Stimulated activated naive CD8-positive, alpha-beta T cell treated with anti-CD3 and anti-CD28 coated beads, Interleukin-15, Interleukin-2, amounts not matched to agents 100 ng/mL and 50 ng/mL, for 24 hours (primary cell): ENCODE measurements around the gene CNTN4.

Experiments
- H3K27ac Mint-ChIP-seq: one replicate; pipeline ENCODE4 v1.8.0; 2021; ENCODE audit warnings: mild to moderate bottlenecking, mixed read lengths
- H3K27me3 Mint-ChIP-seq: one replicate; pipeline ENCODE4 v1.8.0; 2021; ENCODE audit warnings: mixed read lengths
- H3K36me3 Mint-ChIP-seq: one replicate; pipeline ENCODE4 v1.8.0; 2021; ENCODE audit warnings: low read depth, mixed read lengths
- H3K4me1 Mint-ChIP-seq: one replicate; pipeline ENCODE4 v1.8.0; 2021; ENCODE audit warnings: low read depth, mixed read lengths
- H3K4me3 Mint-ChIP-seq: one replicate; pipeline ENCODE4 v1.8.0; 2021; ENCODE audit warnings: mild to moderate bottlenecking, mixed read lengths
- H3K9me3 Mint-ChIP-seq: one replicate; pipeline ENCODE4 v1.8.0; 2021; ENCODE audit warnings: mixed read lengths

Gene CNTN4

DNA sequence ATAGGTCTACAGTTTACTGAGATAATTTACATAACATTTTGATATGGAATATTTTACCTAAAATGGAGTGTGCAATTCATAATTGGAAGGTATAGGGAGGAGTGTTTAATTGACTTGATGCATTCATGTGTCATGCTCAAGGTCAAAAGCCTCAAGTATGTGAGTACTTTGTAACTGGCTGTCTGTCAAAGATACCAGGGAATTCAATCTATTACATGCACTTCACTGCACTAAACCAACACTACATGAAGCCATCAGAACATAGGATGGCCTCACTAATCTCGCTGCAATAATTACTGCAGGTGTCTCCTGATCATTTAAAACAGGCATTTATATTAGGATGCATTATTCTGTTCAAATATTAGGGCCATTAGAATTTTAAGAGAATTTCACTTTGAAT lies 367.2 kb downstream of the CNTN4 start:
- Mint-ChIP-seq H3K27me3 (no peaks in the 10 kb centered on the region), H3K4me1 (no peaks in the 10 kb centered on the region), H3K36me3 (no peaks in the 10 kb centered on the region), H3K9me3 (peaks cover 8% of the 10 kb centered on the region), H3K27ac (no peak overlapping the region), H3K4me3 (no peak overlapping the region)

DNA sequence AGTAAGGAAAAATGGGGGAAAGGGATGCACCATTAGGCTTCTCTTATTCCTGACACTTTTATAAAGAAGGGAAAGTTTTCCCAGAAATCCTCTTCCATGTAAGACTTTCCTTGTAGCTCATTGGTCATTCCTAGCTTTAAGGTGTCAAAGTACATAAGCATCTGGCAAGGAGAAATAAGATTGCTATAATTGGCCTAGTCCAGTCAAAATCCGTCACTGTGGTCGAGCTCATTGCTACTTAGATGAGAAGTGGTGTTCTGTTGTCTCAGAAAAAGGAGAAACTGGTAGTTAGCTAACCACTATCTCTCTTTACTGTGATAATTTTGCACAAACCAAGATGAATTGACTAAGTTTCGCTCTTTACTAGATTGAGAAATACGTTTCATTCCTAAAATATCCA lies 370.1 kb downstream of the CNTN4 start:
- Mint-ChIP-seq H3K27me3 (no peaks in the 10 kb centered on the region), H3K27ac (no peak overlapping the region), H3K4me3 (no peak overlapping the region), H3K36me3 (no peaks in the 10 kb centered on the region), H3K9me3 (peaks cover 6% of the 10 kb centered on the region), H3K4me1 (no peaks in the 10 kb centered on the region)

DNA sequence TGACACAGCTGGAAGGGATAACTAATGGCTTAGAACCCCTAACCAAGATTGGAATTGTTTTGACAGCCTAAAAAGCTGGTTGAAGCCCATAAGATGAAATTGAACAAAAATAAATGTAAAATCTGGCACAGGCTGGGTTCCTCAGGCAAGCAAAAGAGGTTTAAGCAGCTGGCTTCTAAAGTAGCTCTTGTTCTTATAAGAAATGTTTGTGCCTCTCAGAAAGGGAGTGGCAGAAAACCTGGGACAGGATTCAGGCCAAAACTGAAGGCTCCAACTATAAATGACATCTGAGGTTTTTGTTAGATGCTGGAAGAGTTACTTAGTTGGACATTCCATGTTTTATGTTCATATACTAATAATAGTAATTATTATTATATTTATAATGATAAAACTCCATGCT lies 378.3 kb downstream of the CNTN4 start:
- Mint-ChIP-seq H3K27me3 (no peaks in the 10 kb centered on the region), H3K36me3 (no peaks in the 10 kb centered on the region), H3K9me3 (peaks cover 7% of the 10 kb centered on the region), H3K4me3 (no peak overlapping the region), H3K4me1 (no peaks in the 10 kb centered on the region), H3K27ac (no peak overlapping the region)

DNA sequence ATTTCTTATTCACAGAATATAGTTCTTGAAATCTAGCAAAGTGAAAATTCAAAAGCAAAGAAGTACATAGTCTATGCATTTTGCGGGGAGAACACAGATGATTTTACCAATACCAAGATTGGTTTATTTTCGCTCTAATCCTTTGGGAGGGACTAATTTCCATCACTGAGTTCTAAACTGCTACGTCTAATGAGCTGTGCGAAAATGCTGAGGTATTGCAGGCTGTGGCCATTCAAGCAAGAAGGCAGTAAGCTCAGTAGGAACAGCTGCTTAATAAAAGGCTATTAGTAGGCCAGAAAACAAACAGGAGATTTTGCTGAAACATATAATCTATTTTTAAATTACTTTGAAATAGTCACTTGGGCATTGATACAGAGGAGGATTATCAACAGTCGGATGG lies 379.0 kb downstream of the CNTN4 start:
- Mint-ChIP-seq H3K27me3 (no peaks in the 10 kb centered on the region), H3K9me3 (peaks cover 7% of the 10 kb centered on the region), H3K4me1 (no peaks in the 10 kb centered on the region), H3K36me3 (no peaks in the 10 kb centered on the region), H3K27ac (no peak overlapping the region), H3K4me3 (no peak overlapping the region)

DNA sequence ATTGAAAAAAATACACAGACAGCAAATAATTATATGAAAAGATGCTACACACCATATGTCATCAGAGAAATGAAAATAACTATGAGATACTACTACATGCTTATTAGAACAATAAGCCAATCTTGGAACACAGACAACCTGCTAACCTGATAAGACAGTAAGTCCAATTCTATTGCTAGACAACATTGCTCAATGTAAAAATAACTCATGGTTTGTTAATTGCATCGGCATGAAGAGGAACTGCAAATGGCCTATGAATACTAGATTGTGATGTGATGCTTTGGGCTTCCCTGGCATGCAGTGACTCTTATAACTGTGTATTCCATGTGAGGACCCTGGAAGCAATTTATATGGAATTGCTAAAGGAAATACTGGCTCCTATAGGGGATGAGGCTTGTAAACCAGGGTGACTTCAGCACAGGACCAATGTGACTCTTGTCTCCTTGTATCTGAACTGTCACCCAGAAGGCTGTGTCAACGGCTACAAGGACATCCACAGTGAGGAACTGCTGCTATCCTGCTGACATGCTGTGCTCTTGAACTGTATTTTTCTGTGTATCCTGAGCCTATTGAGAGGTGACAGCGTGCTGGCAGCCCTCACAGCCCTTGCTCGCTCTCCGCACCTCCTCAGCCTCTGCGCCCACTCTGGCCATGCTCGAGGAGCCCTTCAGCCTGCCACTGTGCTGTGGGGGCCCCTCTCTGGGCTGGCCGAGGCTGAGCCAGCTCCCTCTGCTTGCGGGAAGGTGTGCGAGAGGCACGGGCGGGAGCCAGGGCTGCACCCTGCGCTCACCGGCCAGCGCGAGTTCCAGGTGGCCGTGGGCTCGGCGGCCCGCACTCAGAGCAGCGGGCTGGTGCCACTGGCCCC lies 385.7 kb downstream of the CNTN4 start:
- no peaks in the 10 kb centered on the region for H3K4me1 Mint-ChIP-seq
- H3K4me3 Mint-ChIP-seq = no peak overlapping the region
- no peaks in the 10 kb centered on the region for H3K36me3 Mint-ChIP-seq
- H3K27ac Mint-ChIP-seq = no peak overlapping the region
- H3K27me3 Mint-ChIP-seq = no peaks in the 10 kb centered on the region
- H3K9me3 Mint-ChIP-seq = peaks cover 7% of the 10 kb centered on the region

DNA sequence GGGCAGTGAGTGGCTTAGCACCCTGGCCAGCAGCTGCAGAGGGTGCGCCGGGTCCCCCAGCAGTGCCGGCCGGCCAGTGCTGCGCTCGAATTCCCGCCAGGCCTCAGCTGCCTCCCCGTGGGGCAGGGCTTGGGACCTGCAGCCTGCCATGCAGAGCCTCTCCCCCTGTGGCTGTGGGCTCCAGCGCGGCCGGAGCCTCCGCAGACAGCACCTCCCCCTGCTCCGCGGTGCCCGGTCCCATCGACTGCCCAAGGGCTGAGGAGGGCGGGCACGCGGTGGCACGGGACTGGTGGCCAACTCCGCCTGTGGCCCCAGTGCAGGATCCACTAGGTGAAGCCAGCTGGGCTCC lies 386.3 kb downstream of the CNTN4 start:
- peaks cover 7% of the 10 kb centered on the region for H3K9me3 Mint-ChIP-seq
- H3K36me3 Mint-ChIP-seq = no peaks in the 10 kb centered on the region
- no peak overlapping the region for H3K4me3 Mint-ChIP-seq
- H3K27ac Mint-ChIP-seq = no peak overlapping the region
- no peaks in the 10 kb centered on the region for H3K27me3 Mint-ChIP-seq
- no peaks in the 10 kb centered on the region for H3K4me1 Mint-ChIP-seq

DNA sequence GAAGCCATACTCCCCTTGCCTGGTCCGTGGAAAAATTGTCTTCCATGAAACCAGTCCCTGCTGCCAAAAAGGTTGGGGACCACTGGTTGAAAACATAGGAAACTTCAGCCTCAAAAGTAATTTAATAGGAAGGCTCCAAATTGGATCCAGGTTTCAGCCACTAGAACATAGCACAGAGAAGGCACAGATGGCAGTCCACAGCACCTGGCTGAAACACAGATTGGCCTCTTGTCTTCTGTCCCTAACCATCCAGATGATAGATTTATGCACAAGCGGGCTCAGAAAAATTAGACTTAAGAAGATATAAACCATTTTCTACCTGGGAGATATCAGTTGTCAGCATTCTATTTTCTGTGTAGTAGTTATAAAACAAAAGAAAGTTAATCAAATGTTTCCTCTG lies 397.1 kb downstream of the CNTN4 start:
- Mint-ChIP-seq H3K4me3 (no peak overlapping the region), H3K9me3 (no peaks in the 10 kb centered on the region), H3K4me1 (no peaks in the 10 kb centered on the region), H3K27ac (no peak overlapping the region), H3K27me3 (no peaks in the 10 kb centered on the region), H3K36me3 (no peaks in the 10 kb centered on the region)

DNA sequence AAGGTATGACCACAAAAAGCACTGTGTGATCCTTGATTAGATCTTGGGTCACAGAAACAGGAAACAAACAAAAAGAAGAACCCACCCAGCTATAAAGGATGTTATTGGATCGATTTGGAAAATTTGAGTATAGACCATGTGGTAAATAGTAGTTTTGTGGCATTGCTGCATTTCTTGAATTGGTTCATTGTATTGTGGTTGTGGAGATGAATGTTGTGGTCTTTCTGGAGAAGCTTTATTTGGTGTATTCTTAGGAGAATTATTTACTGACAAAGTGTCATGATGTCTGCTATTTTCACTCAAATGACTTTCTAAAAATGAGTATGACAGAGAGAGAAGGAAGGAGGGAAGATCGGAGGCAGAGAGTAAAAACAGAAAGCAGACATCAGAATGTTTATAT lies 406.2 kb downstream of the CNTN4 start:
- Mint-ChIP-seq H3K4me3 (no peak overlapping the region), H3K27ac (no peak overlapping the region), H3K36me3 (no peaks in the 10 kb centered on the region), H3K4me1 (no peaks in the 10 kb centered on the region), H3K27me3 (no peaks in the 10 kb centered on the region), H3K9me3 (peaks cover 5% of the 10 kb centered on the region)

DNA sequence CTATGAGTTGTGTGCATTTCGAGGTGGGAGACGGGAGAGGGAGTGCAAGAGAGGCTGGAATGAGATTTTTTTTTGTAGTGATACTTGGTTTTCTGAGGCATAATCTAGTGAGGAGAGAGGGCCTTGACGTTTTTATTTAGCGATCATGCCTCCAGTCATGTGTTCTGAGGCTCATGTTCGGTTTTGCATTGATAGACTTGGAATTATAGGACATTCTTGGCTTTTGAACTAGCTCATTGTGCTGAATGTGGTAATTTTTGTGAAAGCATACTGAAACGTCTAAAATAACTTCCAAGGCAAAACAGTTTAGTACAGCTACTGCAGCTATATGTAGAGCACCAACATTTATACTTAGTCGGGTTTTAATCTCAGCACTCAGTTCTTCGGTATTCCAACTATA lies 408.1 kb downstream of the CNTN4 start:
- H3K36me3 Mint-ChIP-seq = no peaks in the 10 kb centered on the region
- H3K4me1 Mint-ChIP-seq = no peaks in the 10 kb centered on the region
- H3K4me3 Mint-ChIP-seq = no peak overlapping the region
- H3K27ac Mint-ChIP-seq = no peak overlapping the region
- H3K9me3 Mint-ChIP-seq = peaks cover 5% of the 10 kb centered on the region
- H3K27me3 Mint-ChIP-seq = peaks cover 4% of the 10 kb centered on the region

DNA sequence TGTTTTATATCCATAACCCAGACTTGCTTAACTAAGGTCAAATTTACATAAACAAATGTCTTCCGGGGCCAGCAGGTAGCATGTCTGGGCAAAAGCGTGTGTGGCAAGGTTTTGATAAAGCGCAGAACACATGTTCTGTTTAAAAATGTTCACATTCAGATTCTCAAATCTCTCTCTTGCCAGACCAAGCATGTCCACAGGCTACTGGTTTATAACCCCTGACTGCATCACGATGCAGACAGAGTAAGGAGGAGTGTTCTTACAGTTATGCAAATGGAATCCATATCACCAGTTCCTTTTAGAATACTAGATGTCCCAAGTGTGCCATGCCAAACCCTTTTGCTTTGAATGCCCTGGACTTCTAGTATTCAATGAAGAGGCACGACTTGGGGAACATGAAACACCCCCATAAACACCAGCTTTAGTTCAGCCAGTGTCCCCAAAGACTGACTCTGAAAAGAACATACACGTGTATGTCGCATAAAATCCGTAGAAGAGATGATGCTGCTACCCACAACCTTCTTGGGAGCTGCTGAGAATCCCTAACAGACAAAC lies 412.0 kb downstream of the CNTN4 start:
- no peak overlapping the region for H3K4me3 Mint-ChIP-seq
- H3K27ac Mint-ChIP-seq = no peak overlapping the region
- H3K27me3 Mint-ChIP-seq = peaks cover 4% of the 10 kb centered on the region
- no peaks in the 10 kb centered on the region for H3K4me1 Mint-ChIP-seq
- H3K9me3 Mint-ChIP-seq = peaks cover 5% of the 10 kb centered on the region
- H3K36me3 Mint-ChIP-seq = no peaks in the 10 kb centered on the region

DNA sequence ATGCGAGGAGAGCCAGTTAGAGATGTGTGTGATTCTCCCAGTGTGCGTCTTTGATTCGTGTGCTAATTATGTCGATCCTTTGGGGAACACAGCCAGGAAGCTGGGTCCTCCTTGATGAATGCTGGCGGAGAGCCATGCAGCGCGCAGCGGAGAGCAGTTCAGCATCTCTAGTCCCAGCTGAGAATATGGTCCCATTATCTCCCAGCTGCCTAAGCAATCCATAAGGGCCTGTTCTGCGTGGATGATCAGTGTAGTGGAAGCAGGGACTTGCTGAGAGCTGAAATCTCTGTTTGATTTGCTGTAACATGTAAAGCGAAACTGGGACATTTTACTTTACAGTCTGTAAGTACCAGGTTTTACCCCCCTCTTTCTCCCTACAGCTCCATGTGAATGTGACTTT lies 412.7 kb downstream of the CNTN4 start:
- H3K27me3 Mint-ChIP-seq = peaks cover 4% of the 10 kb centered on the region
- no peak overlapping the region for H3K4me3 Mint-ChIP-seq
- H3K4me1 Mint-ChIP-seq = no peaks in the 10 kb centered on the region
- H3K36me3 Mint-ChIP-seq = no peaks in the 10 kb centered on the region
- H3K27ac Mint-ChIP-seq = no peak overlapping the region
- peaks cover 5% of the 10 kb centered on the region for H3K9me3 Mint-ChIP-seq

DNA sequence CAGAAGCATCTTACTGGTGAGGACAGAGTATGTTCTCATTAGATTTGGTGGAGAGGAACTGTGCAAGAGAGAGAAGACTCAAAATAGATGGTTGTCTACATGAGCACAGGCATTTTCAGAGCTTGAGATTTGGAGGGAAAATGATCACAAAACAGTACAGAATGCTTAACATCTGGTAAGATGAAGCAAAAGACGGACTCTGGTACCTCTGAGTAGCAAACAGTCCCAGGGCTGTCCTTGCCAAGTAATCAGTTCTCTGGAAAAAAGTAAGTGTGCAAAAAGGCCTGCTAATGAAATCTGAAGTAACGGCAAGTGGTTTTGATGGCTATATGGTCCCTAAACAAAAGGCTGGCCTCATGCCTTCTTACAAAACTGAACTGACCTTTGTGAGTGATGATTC lies 414.2 kb downstream of the CNTN4 start:
- Mint-ChIP-seq H3K9me3 (no peaks in the 10 kb centered on the region), H3K4me1 (no peaks in the 10 kb centered on the region), H3K27me3 (peaks cover 4% of the 10 kb centered on the region), H3K36me3 (no peaks in the 10 kb centered on the region), H3K4me3 (no peak overlapping the region), H3K27ac (no peak overlapping the region)

DNA sequence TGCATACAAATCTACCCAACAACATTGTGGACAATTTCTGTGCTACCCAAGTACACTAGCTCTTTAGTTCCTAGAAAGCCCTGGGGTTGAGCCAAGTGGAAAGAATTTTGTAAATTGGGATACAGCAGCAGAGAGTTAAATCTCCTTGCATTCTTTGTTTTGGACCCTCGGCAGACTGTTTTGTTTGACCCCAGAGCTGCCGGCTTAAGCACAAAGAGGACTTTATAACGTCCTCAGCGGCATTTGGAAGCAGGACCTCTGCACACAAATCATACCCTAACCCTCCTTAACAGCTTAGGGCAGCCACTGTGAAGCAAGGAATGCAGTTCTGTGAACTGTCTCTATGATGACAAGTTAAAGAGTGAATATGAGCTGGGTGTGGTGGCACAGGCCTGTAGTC lies 415.3 kb downstream of the CNTN4 start:
- H3K9me3 Mint-ChIP-seq = no peaks in the 10 kb centered on the region
- peaks cover 4% of the 10 kb centered on the region for H3K27me3 Mint-ChIP-seq
- no peaks in the 10 kb centered on the region for H3K36me3 Mint-ChIP-seq
- H3K4me3 Mint-ChIP-seq = no peak overlapping the region
- H3K4me1 Mint-ChIP-seq = no peaks in the 10 kb centered on the region
- no peak overlapping the region for H3K27ac Mint-ChIP-seq

DNA sequence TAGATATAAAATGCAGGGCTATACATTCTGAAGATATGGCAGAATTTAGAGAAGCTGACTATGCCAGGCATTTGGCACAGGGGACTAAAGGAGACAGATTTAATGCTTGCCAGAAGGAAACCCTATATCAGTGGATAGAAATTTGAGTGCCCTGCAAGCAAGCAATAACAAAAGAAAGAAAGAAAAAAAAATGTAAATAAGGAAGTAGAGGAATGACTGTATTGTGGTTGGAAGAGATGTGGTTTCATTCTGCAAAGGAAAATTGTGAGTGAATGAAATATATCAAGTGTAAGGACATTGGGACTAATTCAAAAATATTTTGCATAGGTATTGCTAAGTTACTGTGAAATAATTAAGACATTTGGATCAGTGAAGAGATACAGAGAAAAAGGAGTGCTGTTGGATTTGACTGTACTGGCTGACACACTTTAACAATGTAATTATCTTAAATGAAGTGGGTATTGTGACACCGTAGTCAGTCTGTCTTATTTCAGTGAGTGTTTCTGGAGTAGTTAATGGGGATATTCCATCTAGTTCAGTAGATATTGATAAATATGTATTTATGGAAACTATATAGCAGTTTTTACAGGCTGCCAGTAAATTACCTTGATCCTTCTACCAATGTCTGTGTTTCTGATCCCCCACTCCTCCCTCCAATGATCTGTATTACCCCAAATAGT lies 418.2 kb downstream of the CNTN4 start:
- H3K4me1 Mint-ChIP-seq = no peaks in the 10 kb centered on the region
- no peak overlapping the region for H3K27ac Mint-ChIP-seq
- no peaks in the 10 kb centered on the region for H3K9me3 Mint-ChIP-seq
- no peaks in the 10 kb centered on the region for H3K27me3 Mint-ChIP-seq
- H3K36me3 Mint-ChIP-seq = no peaks in the 10 kb centered on the region
- H3K4me3 Mint-ChIP-seq = no peak overlapping the region

DNA sequence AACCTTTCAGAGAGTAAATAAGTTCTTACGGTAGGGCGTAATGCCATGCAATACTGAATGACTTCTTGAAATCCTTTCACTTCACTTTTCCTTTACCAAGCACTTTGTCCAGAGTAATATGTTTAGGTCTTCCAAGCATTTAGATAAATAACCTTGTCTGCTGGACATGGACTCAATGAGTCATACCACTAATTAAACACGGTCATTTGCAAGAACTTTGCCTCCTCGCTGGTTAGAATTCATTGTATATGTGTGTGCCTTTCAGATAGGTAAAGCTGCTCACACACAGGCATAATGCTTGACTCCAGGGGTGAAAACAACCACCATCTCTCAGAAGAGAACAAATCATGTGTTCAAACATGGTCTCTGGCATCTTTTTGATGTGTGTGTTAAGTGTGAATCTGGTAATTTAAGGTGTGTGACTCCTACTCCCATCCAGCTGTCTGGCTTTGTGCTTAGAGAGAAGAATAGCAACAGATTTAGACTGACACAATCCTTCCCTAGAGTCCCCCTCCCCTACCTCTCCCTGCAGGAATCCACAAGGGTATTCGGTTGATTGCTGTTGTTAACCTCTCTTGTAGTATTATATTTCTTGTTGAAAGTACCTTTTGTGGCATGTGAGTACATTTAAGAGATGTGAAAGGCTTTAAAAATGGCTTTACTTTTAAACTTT lies 419.0 kb downstream of the CNTN4 start:
- H3K4me1 Mint-ChIP-seq = no peaks in the 10 kb centered on the region
- no peaks in the 10 kb centered on the region for H3K36me3 Mint-ChIP-seq
- H3K27ac Mint-ChIP-seq = no peak overlapping the region
- H3K27me3 Mint-ChIP-seq = no peaks in the 10 kb centered on the region
- no peak overlapping the region for H3K4me3 Mint-ChIP-seq
- no peaks in the 10 kb centered on the region for H3K9me3 Mint-ChIP-seq
